Measurements from ENCODE around the gene TTBK1. TPM values are rescaled to one million over a fixed set of nuclear protein-coding genes. Genes with fewer than 3 reads are reported as not detected.

The TTBK1 gene
- total RNA-seq, 1 experiment from 2014 or later = 0.61 TPM

GRCh38 chr6:43331470-43331869 is 88.2 kb downstream of the TTBK1 start:
- Histone ChIP-seq H3K4me3 (ENCODE audit: low read depth, low read length) (no peak overlapping the region), H3K9me3 (no peaks in the 10 kb centered on the region), H3K27me3 (replicated peaks; ENCODE audit: control insufficient read depth, insufficient read depth, low read length) (no peaks in the 10 kb centered on the region), H3K36me3 (ENCODE audit: control insufficient read depth, insufficient read depth, low read length) (no peaks in the 10 kb centered on the region), H3K4me1 (peaks cover 14% of the 10 kb centered on the region)
- no peaks in the 10 kb centered on the region for H3K9me3 Mint-ChIP-seq (ENCODE audit: unreplicated experiment)
- no peak for DNase-seq
- H3K4me1 Mint-ChIP-seq (ENCODE audit: low read depth, unreplicated experiment) = peaks cover 14% of the 10 kb centered on the region
- ChIA-PET POLR2A (no interaction called here), CTCF (no interaction called here)
- no TSS peak for BruUV-seq (replicated peaks)
- no peak for TF ChIP-seq CTCF (IDR thresholded peaks at IDR 0.05; ENCODE audit: insufficient read depth in 1 of 2, low read depth in 1 of 2, low read length in 1 of 2, severe bottlenecking in 1 of 2, unreplicated experiment in 1 of 2)
- intact Hi-C loops (cut with micrococcal nuclease; ENCODE audit: unreplicated experiment) = loop anchor here (10.0 kb wide), 1 partner anchor 427 kb away; no protein-coding TSS in a partner anchor
- no peaks in the 10 kb centered on the region for H3K36me3 Mint-ChIP-seq (ENCODE audit: insufficient read depth, unreplicated experiment)
- no peak overlapping the region for H3K4me3 Mint-ChIP-seq (ENCODE audit: unreplicated experiment)
- no peak overlapping the region for H3K27ac Mint-ChIP-seq (ENCODE audit: unreplicated experiment)
- H3K27me3 Mint-ChIP-seq (ENCODE audit: insufficient read depth, unreplicated experiment) = peaks cover 3% of the 10 kb centered on the region

- intact Hi-C loops (cut with micrococcal nuclease; ENCODE audit: unreplicated experiment) = loop anchor here (10.0 kb wide), 1 partner anchor 427 kb away; no protein-coding TSS in a partner anchor
- H3K36me3 Mint-ChIP-seq (ENCODE audit: insufficient read depth, unreplicated experiment) = no peaks in the 10 kb centered on the region
These were observed 88.6 kb downstream of the TTBK1 start for GRCh38 chr6:43331891-43332290.

GRCh38 chr6:43334466-43335095 is 91.3 kb downstream of the TTBK1 start:
- H3K4me1 Mint-ChIP-seq (ENCODE audit: low read depth, unreplicated experiment) = peaks cover 14% of the 10 kb centered on the region
- ChIA-PET POLR2A (no interaction called here), CTCF (interaction anchor here (1.0 to 1.3 kb wide), 5 partner anchors 21 to 105 kb away, joined by 3 to 10 read pairs (median 6); partner anchors contain the start of gene DNPH1)
- TF ChIP-seq CTCF (IDR thresholded peaks at IDR 0.05; ENCODE audit: insufficient read depth in 1 of 2, low read depth in 1 of 2, low read length in 1 of 2, severe bottlenecking in 1 of 2, unreplicated experiment in 1 of 2) = peak; percentile 53 to 58
- H3K27ac Mint-ChIP-seq (ENCODE audit: unreplicated experiment) = no peak overlapping the region
- no peaks in the 10 kb centered on the region for H3K9me3 Mint-ChIP-seq (ENCODE audit: unreplicated experiment)
- no peaks in the 10 kb centered on the region; the same call in 1 of the 2 replicates for H3K36me3 ChIP-seq (ENCODE audit: control insufficient read depth, insufficient read depth, low read length)
- peaks cover 6% of the 10 kb centered on the region for H3K36me3 Mint-ChIP-seq (ENCODE audit: insufficient read depth, unreplicated experiment)
- DNase-seq = peak in 1 of 2 experiments; percentile 55
- H3K9me3 ChIP-seq = no peaks in the 10 kb centered on the region
- peaks cover 3% of the 10 kb centered on the region for H3K27me3 Mint-ChIP-seq (ENCODE audit: insufficient read depth, unreplicated experiment)
- intact Hi-C loops (cut with micrococcal nuclease; ENCODE audit: unreplicated experiment) = loop anchor here (1.0 to 10.0 kb wide), 2 partner anchors 71 to 430 kb away; no protein-coding TSS in a partner anchor
- no peak overlapping the region for H3K4me3 ChIP-seq (ENCODE audit: low read depth, low read length)
- no peaks in the 10 kb centered on the region for H3K27me3 ChIP-seq (replicated peaks; ENCODE audit: control insufficient read depth, insufficient read depth, low read length)
- no peak overlapping the region for H3K4me3 Mint-ChIP-seq (ENCODE audit: unreplicated experiment)
- peaks cover 14% of the 10 kb centered on the region for H3K4me1 ChIP-seq
- no TSS peak for BruUV-seq (replicated peaks)

More at GRCh38 chr6:43331891-43332290, 88.6 kb downstream of the TTBK1 start:
- H3K4me1 ChIP-seq = peaks cover 14% of the 10 kb centered on the region
- Mint-ChIP-seq H3K4me1 (ENCODE audit: low read depth, unreplicated experiment) (peaks cover 14% of the 10 kb centered on the region), H3K27ac (ENCODE audit: unreplicated experiment) (no peak overlapping the region), H3K27me3 (ENCODE audit: insufficient read depth, unreplicated experiment) (peaks cover 3% of the 10 kb centered on the region), H3K4me3 (ENCODE audit: unreplicated experiment) (no peak overlapping the region), H3K9me3 (ENCODE audit: unreplicated experiment) (no peaks in the 10 kb centered on the region)
- H3K4me3 ChIP-seq (ENCODE audit: low read depth, low read length) = no peak overlapping the region
- no peaks in the 10 kb centered on the region for H3K9me3 ChIP-seq
- DNase-seq = no peak
- H3K36me3 ChIP-seq (ENCODE audit: control insufficient read depth, insufficient read depth, low read length) = no peaks in the 10 kb centered on the region; the same call in 1 of the 2 replicates
- BruUV-seq (replicated peaks) = no TSS peak
- ChIA-PET POLR2A (no interaction called here), CTCF (no interaction called here)
- no peaks in the 10 kb centered on the region for H3K27me3 ChIP-seq (replicated peaks; ENCODE audit: control insufficient read depth, insufficient read depth, low read length)
- no peak for TF ChIP-seq CTCF (IDR thresholded peaks at IDR 0.05; ENCODE audit: insufficient read depth in 1 of 2, low read depth in 1 of 2, low read length in 1 of 2, severe bottlenecking in 1 of 2, unreplicated experiment in 1 of 2)

All from Caco-2 (cell line).